ENCODE measurements around the gene RASAL2. TPM values are rescaled to one million over a fixed set of nuclear protein-coding genes. Genes with fewer than 3 reads are reported as not detected.

Gene RASAL2
- total RNA-seq, 1 experiment from 2014 or later = 22.2 TPM

- Mint-ChIP-seq H3K27me3 (ENCODE audit: low read depth) (no peaks in the 10 kb centered on the region), H3K4me1 (peaks cover 0 to 7% of the 10 kb centered on the region in 2 experiments; a peak in 2 of 4 replicates), H3K9me3 (peaks cover 7 to 10% of the 10 kb centered on the region in 2 experiments; a peak in 3 of 5 replicates), H3K4me3 (no peak overlapping the region), H3K27ac (no peak overlapping the region), H3K36me3 (ENCODE audit: insufficient read depth in 1 of 3, low read depth in 3 of 3) (peaks cover 4 to 15% (median 5%) of the 10 kb centered on the region in 3 experiments; a peak in 4 of 7 replicates)
- Histone ChIP-seq H3T11ph (ENCODE audit: low read length) (no peak overlapping the region), H3K27me3 (ENCODE audit: insufficient read depth, low read length) (no peaks in the 10 kb centered on the region), H3K14ac (ENCODE audit: insufficient read depth, low read length) (no peak overlapping the region), H3K18ac (ENCODE audit: insufficient read length, low read depth, low read length) (no peak overlapping the region), H3K56ac (ENCODE audit: insufficient read length, low read depth, low read length) (no peak overlapping the region), H3K9ac (ENCODE audit: extremely low read depth, insufficient read length, low read length) (no peak overlapping the region), H2AK5ac (ENCODE audit: insufficient read length, low read length) (no peak overlapping the region), H4K8ac (replicated peaks; ENCODE audit: insufficient read length, low read depth, low read length) (no peak overlapping the region), H3K27ac (ENCODE audit: insufficient read length, low read depth, low read length) (no peak overlapping the region), H3K79me2 (ENCODE audit: insufficient read depth, low read length) (peaks cover 2% of the 10 kb centered on the region; the same call in 1 of the 2 replicates), H2BK5ac (ENCODE audit: insufficient read length, low read length) (no peak overlapping the region), H3K23me2 (ENCODE audit: insufficient read length, low read depth, low read length, poor library complexity, severe bottlenecking) (no peaks in the 10 kb centered on the region), H2BK120ac (ENCODE audit: low read depth, low read length, poor library complexity, severe bottlenecking) (no peak overlapping the region), H2BK12ac (ENCODE audit: insufficient read length, low read depth, low read length) (no peak overlapping the region), H4K20me1 (ENCODE audit: control insufficient read depth, insufficient read depth, insufficient read length) (no peaks in the 10 kb centered on the region), H3K9me3 (ENCODE audit: control insufficient read depth, low read depth, low read length) (no peaks in the 10 kb centered on the region), H2BK15ac (ENCODE audit: low read depth, low read length) (no peak overlapping the region), H3K4me1 (ENCODE audit: insufficient read depth, low read length) (no peaks in the 10 kb centered on the region; the same call in 1 of the 2 replicates), H3K4ac (ENCODE audit: low read depth, low read length) (no peak overlapping the region), H3K23ac (ENCODE audit: insufficient read length, low read depth, low read length) (no peak overlapping the region), H3K79me1 (ENCODE audit: insufficient read depth, low read depth, low read length, poor library complexity, severe bottlenecking) (peaks cover 6% of the 10 kb centered on the region), H3K4me2 (ENCODE audit: insufficient read depth, insufficient read length, low read length) (no peak overlapping the region), H2BK20ac (ENCODE audit: low read depth, low read length, poor library complexity, severe bottlenecking) (no peak overlapping the region), H4K91ac (ENCODE audit: insufficient read length, low read depth, low read length) (no peak overlapping the region), H2AFZ (ENCODE audit: low read length) (no peak overlapping the region), H4K5ac (ENCODE audit: insufficient read length, low read depth, low read length) (no peak overlapping the region)
- no CpG with 5 or more reads among the region's 4 CpGs for WGBS (ENCODE audit: extremely low coverage, insufficient read length, low lambda C conversion rate)
- DNase-seq = no peak
- TF ChIP-seq CTCF (conservative IDR thresholded peaks at IDR 0.05) = no peak
Observed at GRCh38 chr1:178362747-178363146, 268.8 kb downstream of the RASAL2 start.
